ENCODE results near the gene KCNIP1. TPM values are rescaled to one million over a fixed set of nuclear protein-coding genes. Genes with fewer than 3 reads are reported as not detected.

The KCNIP1 gene
- total and polyA plus RNA-seq, 2 experiments from 2014 or later = 0.43 to 0.80 TPM

GRCh38 chr5:170573660-170574059 is 69.8 kb downstream of the KCNIP1 start:
- H3K4me3 ChIP-seq = no peak overlapping the region
- no peaks in the 10 kb centered on the region for H3K79me2 ChIP-seq
- no peak overlapping the region for H3K27ac ChIP-seq
- no peak for DNase-seq (ENCODE audit: low spot score)
- no peaks in the 10 kb centered on the region for H3K9me2 ChIP-seq (replicated peaks; ENCODE audit: insufficient read depth)
- no peaks in the 10 kb centered on the region for H3K36me3 ChIP-seq (replicated peaks; ENCODE audit: insufficient read depth, low read depth)
- no peaks in the 10 kb centered on the region for H3K27me3 ChIP-seq
- no peaks in the 10 kb centered on the region for H4K20me1 ChIP-seq (ENCODE audit: insufficient read depth, poor library complexity, severe bottlenecking)
- H2AFZ ChIP-seq = no peak overlapping the region
- no peaks in the 10 kb centered on the region for H3K9me3 ChIP-seq (ENCODE audit: low read depth)
- 89% methylated on average over 1 of the region's 1 CpG for WGBS (ENCODE audit: low lambda C conversion rate, missing lambda C conversion rate)
- peaks cover 8% of the 10 kb centered on the region for H3K4me1 ChIP-seq (ENCODE audit: insufficient read depth)
- TF ChIP-seq EZH2 (IDR thresholded peaks at IDR 0.05; ENCODE audit: borderline replicate concordance) (no peak), CTCF (IDR thresholded peaks at IDR 0.05; ENCODE audit: poor library complexity) (no peak), EZH2phosphoT487 (IDR thresholded peaks at IDR 0.05; ENCODE audit: low read depth, severe bottlenecking, unreplicated experiment) (no peak)
- no peak overlapping the region for H3K4me2 ChIP-seq

GRCh38 chr5:170576602-170577535 is 73.0 kb downstream of the KCNIP1 start:
- Histone ChIP-seq H3K27ac (no peak overlapping the region), H3K79me2 (no peaks in the 10 kb centered on the region), H3K4me1 (ENCODE audit: insufficient read depth) (peaks cover 6% of the 10 kb centered on the region), H3K4me2 (no peak overlapping the region), H2AFZ (no peak overlapping the region), H3K9me3 (ENCODE audit: low read depth) (no peaks in the 10 kb centered on the region), H3K36me3 (replicated peaks; ENCODE audit: insufficient read depth, low read depth) (no peaks in the 10 kb centered on the region), H3K9me2 (replicated peaks; ENCODE audit: insufficient read depth) (no peaks in the 10 kb centered on the region), H3K27me3 (no peaks in the 10 kb centered on the region), H4K20me1 (ENCODE audit: insufficient read depth, poor library complexity, severe bottlenecking) (no peaks in the 10 kb centered on the region), H3K4me3 (no peak overlapping the region)
- DNase-seq (ENCODE audit: low spot score) = no peak
- TF ChIP-seq CTCF (IDR thresholded peaks at IDR 0.05; ENCODE audit: poor library complexity) (no peak), EZH2 (IDR thresholded peaks at IDR 0.05; ENCODE audit: borderline replicate concordance) (no peak), EZH2phosphoT487 (IDR thresholded peaks at IDR 0.05; ENCODE audit: low read depth, severe bottlenecking, unreplicated experiment) (no peak)
- 69% methylated on average over 11 of the region's 11 CpGs for WGBS (ENCODE audit: low lambda C conversion rate, missing lambda C conversion rate)

GRCh38 chr5:170579601-170580000 is 75.8 kb downstream of the KCNIP1 start:
- no peak overlapping the region for H3K4me3 ChIP-seq
- no peaks in the 10 kb centered on the region for H3K9me3 ChIP-seq (ENCODE audit: low read depth)
- H2AFZ ChIP-seq = no peak overlapping the region
- no peaks in the 10 kb centered on the region for H3K27me3 ChIP-seq
- H3K36me3 ChIP-seq (replicated peaks; ENCODE audit: insufficient read depth, low read depth) = no peaks in the 10 kb centered on the region
- no peak overlapping the region for H3K4me2 ChIP-seq
- no peaks in the 10 kb centered on the region for H4K20me1 ChIP-seq (ENCODE audit: insufficient read depth, poor library complexity, severe bottlenecking)
- DNase-seq (ENCODE audit: low spot score) = no peak
- 42% methylated on average over 3 of the region's 3 CpGs for WGBS (ENCODE audit: low lambda C conversion rate, missing lambda C conversion rate)
- H3K9me2 ChIP-seq (replicated peaks; ENCODE audit: insufficient read depth) = no peaks in the 10 kb centered on the region
- no peak for TF ChIP-seq EZH2 (IDR thresholded peaks at IDR 0.05; ENCODE audit: borderline replicate concordance)
- no peak for TF ChIP-seq EZH2phosphoT487 (IDR thresholded peaks at IDR 0.05; ENCODE audit: low read depth, severe bottlenecking, unreplicated experiment)
- no peak for TF ChIP-seq CTCF (IDR thresholded peaks at IDR 0.05; ENCODE audit: poor library complexity)
- no peak overlapping the region for H3K27ac ChIP-seq
- H3K79me2 ChIP-seq = no peaks in the 10 kb centered on the region
- H3K4me1 ChIP-seq (ENCODE audit: insufficient read depth) = no peaks in the 10 kb centered on the region

Measured in hepatocyte (in vitro differentiated cells).